Mucosa of gallbladder (tissue), 1 donor: ENCODE data around the gene GYS2. TPM values are rescaled to one million over a fixed set of nuclear protein-coding genes. Genes with fewer than 3 reads are reported as not detected.
"Not testable (repeated sequence)": the region's sequence is repeated elsewhere in the genome, so short reads cannot be mapped to it uniquely, and the experiment has no call there.

Experiments used
- DNase-seq: peaks from one replicate; pipeline ENCODE4 v3.0.0-alpha.2; 2020; ENCODE audit warnings: low spot score
- total RNA-seq: library from RNA; stranded (reverse); gene quantifications from one replicate; pipeline ENCODE4 v1.2.1, GENCODE V29; 2021
- donor health status: DM: no; HTN: no; CAD: no.

Gene GYS2
- total RNA-seq, 1 donor from 2014 or later: not detected

- no peak for DNase-seq
These were observed 1.9 kb downstream of the GYS2 start for GRCh38 chr12:21602774-21603173.

GRCh38 chr12:21600196-21600595 lies 4.5 kb downstream of the GYS2 start:
- DNase-seq: no peak

- no peak for DNase-seq
These were observed 5.3 kb downstream of the GYS2 start for GRCh38 chr12:21599143-21599999.

GRCh38 chr12:21598651-21599050 lies 6.0 kb downstream of the GYS2 start:
- DNase-seq: no peak

GRCh38 chr12:21595356-21595755 lies 9.3 kb downstream of the GYS2 start:
- DNase-seq: not testable (repeated sequence)

GRCh38 chr12:21585485-21585884 lies 19.2 kb downstream of the GYS2 start:
- no peak for DNase-seq

- not testable (repeated sequence) for DNase-seq
These were observed 20.1 kb downstream of the GYS2 start for GRCh38 chr12:21584403-21585182.

GRCh38 chr12:21583587-21583986 lies 21.1 kb downstream of the GYS2 start:
- DNase-seq: no peak

GRCh38 chr12:21580748-21581516 lies 23.7 kb downstream of the GYS2 start:
- no peak for DNase-seq

GRCh38 chr12:21577516-21577915 lies 27.1 kb downstream of the GYS2 start:
- DNase-seq: no peak

- no peak for DNase-seq
These were observed 28.2 kb downstream of the GYS2 start for GRCh38 chr12:21576431-21576830.

- no peak for DNase-seq
These were observed 30.8 kb downstream of the GYS2 start for GRCh38 chr12:21573733-21574358.

GRCh38 chr12:21571046-21571445 lies 33.6 kb downstream of the GYS2 start:
- DNase-seq: no peak

- DNase-seq: no peak
These were observed 36.5 kb downstream of the GYS2 start for GRCh38 chr12:21568115-21568514.

GRCh38 chr12:21566907-21567394 lies 37.7 kb downstream of the GYS2 start:
- no peak for DNase-seq

- DNase-seq: peak; percentile 17
These were observed 38.3 kb downstream of the GYS2 start for GRCh38 chr12:21566223-21566906.

- DNase-seq: no peak
These were observed 41.8 kb downstream of the GYS2 start for GRCh38 chr12:21562859-21563258.

- no peak for DNase-seq
These were observed 43.5 kb downstream of the GYS2 start for GRCh38 chr12:21561158-21561557.

GRCh38 chr12:21559855-21560569 lies 44.6 kb downstream of the GYS2 start:
- DNase-seq: no peak

GRCh38 chr12:21558100-21558679 lies 46.5 kb downstream of the GYS2 start:
- DNase-seq: no peak
